ENCODE data around the gene CCDC157.
A peak's percentile ranks its signal among the peaks of the same experiment; 100 is the strongest.

DNA sequence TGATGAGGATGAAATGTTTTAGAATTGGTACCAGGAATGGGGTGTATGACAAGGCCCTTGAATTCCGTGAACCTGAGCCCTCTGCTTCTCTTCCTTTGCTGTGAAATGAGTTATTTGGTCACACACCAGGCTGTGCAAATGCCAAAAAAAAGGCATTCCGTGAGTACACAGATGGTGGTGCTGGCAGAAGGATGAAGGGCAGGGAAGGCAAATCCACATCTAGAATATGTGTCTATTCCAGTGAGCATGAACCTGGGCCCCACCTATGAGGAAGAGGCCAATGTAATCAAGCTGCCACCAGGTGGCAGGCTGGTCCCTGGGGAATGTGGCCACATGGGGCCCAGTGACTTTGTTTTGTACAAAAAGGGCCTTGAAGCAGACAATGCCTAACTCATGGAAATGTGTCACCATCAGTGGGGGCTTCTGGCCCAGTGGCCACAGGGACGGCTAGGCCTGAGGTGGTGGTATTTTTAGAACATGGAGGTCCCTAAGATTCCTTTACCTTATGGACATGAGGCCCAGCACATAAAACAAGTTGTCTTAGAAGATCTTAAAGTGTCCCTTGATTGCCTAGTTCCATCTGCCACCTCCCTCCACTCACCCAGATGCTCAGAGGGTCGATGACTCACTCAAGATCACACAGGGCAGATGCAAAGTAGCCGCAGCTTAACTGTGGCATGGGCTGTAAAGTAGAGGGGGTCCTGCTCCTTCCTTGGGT, 34.3 kb downstream of the CCDC157 start:
- TF ChIP-seq, protein P1, sequence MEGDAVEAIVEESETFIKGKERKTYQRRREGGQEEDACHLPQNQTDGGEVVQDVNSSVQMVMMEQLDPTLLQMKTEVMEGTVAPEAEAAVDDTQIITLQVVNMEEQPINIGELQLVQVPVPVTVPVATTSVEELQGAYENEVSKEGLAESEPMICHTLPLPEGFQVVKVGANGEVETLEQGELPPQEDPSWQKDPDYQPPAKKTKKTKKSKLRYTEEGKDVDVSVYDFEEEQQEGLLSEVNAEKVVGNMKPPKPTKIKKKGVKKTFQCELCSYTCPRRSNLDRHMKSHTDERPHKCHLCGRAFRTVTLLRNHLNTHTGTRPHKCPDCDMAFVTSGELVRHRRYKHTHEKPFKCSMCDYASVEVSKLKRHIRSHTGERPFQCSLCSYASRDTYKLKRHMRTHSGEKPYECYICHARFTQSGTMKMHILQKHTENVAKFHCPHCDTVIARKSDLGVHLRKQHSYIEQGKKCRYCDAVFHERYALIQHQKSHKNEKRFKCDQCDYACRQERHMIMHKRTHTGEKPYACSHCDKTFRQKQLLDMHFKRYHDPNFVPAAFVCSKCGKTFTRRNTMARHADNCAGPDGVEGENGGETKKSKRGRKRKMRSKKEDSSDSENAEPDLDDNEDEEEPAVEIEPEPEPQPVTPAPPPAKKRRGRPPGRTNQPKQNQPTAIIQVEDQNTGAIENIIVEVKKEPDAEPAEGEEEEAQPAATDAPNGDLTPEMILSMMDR (IDR thresholded peaks at IDR 0.05; ENCODE audit: low read depth, low read length, poor library complexity, severe bottlenecking), result peak; percentile 93
- no peak for TF ChIP-seq EZH2phosphoT487 (IDR thresholded peaks at IDR 0.05; ENCODE audit: borderline replicate concordance, low read length)

All from DOHH2 (cell line).